AG20443 (cell line): Measurements from ENCODE around the gene NAA38.

Experiments used
- DNase-seq: peaks from one replicate; pipeline ENCODE4 v3.0.0; 2012; ENCODE audit warnings: low spot score, mixed read lengths

The NAA38 gene, protein sequence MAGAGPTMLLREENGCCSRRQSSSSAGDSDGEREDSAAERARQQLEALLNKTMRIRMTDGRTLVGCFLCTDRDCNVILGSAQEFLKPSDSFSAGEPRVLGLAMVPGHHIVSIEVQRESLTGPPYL

GRCh38 chr17:7856811-7857712 is at the start of gene NAA38:
Gene NAA38, minus strand, starts transcription at chr17:7857559. Its CDS starts 96 bp downstream, at chr17:7857463.
- DNase-seq = peak; percentile 94

DNA sequence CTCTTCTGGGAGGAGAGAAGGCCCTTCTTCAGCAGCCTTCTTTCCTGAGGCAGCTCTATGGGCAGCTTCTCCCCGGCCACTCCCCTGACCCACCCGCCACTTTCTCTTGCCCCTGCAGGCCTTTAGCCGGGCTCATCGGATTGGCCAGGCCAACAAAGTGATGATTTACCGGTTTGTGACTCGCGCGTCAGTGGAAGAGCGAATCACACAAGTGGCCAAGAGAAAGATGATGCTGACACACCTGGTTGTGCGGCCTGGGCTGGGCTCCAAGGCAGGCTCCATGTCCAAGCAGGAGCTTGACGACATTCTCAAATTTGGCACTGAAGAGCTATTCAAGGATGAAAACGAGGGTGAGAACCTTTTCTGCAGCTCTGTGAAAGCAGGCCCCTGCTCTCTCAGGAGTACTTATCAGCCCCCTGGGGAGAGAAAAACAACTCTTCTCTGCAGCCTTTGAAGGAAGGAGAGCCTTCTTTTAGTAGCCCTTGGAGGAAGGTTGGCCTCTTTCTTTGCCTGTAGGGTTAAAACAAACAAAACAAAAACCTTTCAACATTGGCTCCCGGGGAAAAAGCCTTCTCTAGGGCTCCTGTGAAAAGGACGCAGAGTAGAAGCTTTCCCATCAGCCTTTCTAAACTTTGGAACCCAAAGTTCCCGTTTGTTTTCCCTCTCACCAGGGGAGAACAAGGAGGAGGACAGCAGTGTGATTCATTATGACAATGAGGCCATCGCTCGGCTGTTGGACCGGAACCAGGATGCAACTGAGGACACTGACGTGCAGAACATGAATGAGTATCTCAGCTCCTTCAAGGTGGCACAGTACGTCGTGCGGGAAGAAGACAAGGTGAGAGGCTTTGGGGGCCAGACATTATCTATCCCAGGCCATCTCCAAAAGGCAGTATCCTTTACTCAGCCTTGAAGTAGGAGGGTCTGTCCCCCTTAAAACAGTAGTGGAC is 46.1 kb upstream of the NAA38 start:
- no peak for DNase-seq

DNA sequence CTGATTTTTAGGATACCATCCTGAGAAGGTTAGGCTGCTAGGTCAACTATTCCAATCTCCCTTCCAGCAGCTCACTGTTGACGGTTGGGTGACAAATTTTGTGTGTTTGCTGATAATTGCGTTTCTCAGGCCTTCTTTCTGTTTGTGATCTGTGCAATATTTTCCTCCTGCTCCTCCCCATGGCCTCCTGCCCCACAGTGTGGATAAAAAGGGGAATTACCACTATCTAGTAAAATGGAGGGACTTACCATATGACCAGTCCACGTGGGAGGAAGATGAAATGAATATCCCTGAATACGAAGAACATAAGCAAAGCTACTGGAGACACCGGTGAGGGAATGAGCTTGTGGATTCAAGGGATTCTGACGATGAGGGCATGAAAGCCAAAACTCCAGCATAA is 40.4 kb upstream of the NAA38 start:
- DNase-seq = peak; percentile 57

DNA sequence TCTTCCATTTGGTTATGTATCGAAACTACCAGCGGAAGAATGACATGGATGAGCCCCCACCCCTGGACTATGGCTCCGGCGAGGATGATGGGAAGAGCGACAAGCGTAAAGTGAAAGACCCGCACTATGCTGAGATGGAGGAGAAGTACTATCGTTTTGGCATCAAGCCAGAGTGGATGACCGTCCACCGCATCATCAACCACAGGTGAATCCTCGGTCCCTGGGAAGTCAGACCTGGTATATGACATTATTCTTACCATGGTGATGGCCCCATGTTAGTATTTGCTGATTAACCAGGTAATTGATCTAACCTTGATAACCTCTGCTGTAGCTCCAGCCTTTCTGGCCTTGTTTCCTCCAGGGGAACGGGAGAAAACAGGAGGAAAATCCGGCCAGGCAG is 39.7 kb upstream of the NAA38 start:
- DNase-seq = no peak

- peak; percentile 1 for DNase-seq
Observed at GRCh38 chr17:7894866-7895265, 37.5 kb upstream of the NAA38 start.

DNA sequence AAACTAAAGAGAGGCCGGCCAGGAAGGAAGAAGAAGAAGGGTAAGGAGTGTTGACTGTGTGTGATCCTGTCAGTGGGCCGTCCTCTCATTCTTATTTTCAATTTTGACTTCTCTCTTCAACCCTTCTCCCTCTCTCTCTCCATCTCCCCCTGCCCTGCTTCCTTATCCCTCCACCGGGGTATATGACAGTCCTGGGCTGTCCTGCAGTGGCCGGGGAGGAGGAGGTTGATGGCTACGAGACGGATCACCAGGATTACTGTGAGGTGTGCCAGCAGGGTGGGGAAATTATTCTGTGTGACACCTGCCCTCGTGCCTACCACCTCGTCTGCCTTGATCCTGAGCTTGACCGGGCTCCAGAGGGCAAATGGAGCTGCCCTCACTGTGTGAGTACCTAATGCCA is 36.9 kb upstream of the NAA38 start:
- peak; percentile 1 for DNase-seq

GRCh38 chr17:7893187-7893880 is 36.0 kb upstream of the NAA38 start:
- DNase-seq = no peak

DNA sequence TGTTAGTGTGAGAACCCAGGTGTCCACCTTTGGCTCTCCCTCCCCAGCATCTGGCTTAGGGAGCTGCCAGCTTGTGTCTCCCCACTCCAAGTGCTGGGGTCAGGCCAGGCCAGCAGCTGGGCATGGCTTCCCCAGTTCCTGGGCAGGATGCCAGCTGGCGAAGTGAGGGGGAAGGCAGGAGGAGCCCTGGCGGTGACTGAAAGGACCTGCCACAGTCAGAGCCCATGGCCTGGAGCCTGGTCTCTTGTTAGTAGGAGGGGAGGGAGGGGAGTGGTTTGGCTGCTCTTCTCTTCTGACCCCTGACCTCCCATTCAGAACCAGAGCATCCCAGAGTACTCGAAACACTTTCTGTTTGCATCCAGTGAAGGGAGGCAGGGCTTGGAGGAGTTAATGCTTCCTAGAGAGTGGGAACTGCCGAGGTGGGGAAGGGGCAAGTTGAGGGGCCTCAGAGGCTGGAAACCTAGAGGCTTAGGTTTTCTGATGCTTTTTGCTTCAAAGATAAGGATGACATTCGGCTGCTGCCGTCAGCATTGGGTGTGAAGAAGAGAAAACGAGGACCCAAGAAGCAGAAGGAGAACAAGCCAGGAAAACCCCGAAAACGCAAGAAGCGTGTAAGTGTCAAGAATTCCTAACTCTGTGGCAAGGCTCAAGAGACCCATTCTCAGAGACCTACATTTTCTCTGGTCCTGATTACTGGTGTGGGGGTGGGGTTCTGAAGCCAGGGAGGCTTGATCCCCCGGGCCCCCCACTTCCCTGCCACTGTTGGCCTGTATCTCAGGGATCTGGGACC is 32.0 kb upstream of the NAA38 start:
- DNase-seq = peak; percentile 94

GRCh38 chr17:7888184-7888920 is 31.0 kb upstream of the NAA38 start, which contains the start of gene CHD3:
Gene CHD3, plus strand, starts transcription at chr17:7888789. Its CDS starts 212 bp downstream, at chr17:7889001.
- DNase-seq = no peak

DNA sequence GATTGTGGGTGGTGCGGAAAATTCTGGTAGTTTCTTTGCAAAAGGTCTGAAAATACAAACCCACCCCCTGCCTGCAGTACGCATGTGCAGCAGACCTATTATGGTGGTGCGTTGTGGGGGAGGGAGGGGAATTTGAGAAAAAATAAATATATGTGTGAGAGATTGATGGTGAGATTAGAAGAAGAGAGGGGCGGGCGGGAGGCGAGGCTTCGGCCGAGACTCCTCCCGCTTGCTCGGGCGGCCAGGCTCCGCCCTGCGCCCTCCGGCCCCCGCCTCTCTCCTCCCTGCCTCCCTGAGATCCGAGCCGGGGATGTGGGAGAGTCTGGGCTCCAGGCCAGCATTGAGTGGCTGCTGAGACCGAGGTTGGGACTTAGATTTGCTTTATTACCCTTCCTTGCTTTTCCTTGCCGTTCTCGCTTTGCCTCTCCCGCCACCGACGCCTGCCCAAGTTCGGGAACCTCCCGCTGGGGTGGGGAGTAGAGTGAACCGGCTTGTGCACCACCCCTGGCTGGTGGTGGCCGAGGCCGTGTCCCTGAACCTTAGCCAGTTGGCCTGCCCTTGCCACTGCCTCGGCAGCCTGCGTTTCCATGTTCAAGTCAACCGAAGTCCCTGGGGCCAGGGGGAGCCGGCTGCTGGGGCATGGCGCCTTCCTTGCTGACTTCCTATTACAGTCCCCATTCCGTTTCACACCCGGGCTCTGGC is 30.3 kb upstream of the NAA38 start:
- peak; percentile 96 for DNase-seq

DNA sequence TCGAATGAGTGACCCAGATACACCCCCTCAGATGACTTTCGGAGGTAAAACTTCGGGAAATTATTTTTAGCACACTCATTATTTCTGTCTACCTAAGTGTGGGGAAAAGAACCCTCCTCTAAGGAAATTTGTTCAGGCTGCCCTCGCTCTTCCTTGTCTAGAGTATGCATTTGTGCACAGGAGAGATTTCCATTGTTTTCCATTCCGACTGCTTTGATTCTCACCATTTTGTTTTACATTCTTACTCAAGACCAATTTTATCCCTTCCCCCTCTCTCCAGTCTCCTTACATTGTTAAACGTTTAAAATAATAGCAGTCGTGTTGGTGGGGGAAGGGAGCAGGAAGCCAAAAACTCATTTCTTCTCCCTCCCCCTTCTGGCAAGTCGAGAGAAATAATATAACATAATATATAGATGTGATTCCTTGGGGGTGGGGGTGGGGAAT is 29.7 kb upstream of the NAA38 start:
- DNase-seq = no peak

DNA sequence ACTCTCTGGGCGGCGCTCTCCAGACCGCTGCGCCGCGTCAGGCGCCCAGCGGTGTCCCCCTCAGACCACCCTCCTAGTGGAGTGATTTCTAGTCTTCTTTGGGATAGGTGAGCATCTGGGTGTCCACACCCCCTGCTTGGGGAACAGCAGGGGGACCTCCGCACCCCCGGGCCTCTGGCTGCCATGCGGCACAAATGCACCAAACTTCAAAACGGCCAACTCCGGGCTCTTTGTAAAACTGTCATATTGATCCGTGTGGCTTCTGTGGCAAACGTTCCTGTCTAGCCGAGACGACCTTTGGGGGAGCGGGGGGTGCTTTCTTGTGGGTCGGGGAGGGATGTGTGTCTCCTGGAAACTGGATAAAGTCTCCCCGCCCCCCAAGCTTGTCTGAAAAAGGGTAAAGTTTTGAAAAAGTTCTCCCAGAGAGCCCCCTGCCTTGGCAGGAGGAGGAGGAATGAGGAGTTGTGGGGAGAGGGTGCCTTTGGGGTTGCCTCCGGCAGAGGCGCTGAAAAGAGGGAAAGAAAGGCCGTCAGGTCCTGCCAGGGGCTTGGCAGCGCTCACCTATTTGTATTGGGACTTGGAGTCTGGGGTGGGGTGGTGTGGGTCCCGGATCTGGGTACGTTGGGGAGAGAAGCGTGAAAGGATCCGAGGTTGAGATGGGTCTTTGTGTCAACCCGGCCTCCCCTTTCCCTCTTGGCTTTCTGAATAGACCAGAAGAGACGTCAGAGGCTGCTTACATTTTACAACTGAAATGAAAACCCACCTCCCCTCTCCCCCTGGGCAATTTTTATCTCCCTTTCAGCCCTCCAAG is 29.1 kb upstream of the NAA38 start:
- peak; percentile 27 for DNase-seq

- DNase-seq = peak; percentile 51
Observed at GRCh38 chr17:7885367-7886226, 28.2 kb upstream of the NAA38 start.

GRCh38 chr17:7884581-7885366 is 27.4 kb upstream of the NAA38 start:
- peak; percentile 38 for DNase-seq

- peak; percentile 27 for DNase-seq
Observed at GRCh38 chr17:7883781-7884386, 26.5 kb upstream of the NAA38 start.

- no peak for DNase-seq
Observed at GRCh38 chr17:7882629-7883028, 25.3 kb upstream of the NAA38 start.
